ENCODE results near the gene CCDC89.

GRCh38 chr11:85724748-85725465 is 38.9 kb upstream of the CCDC89 start:
- no peak for TF ChIP-seq CTCF (IDR thresholded peaks at IDR 0.05)
- no peak for TF ChIP-seq EP300 (IDR thresholded peaks at IDR 0.05)
- TF ChIP-seq POLR2A (IDR thresholded peaks at IDR 0.05) = no peak

Measured in ovary (tissue), 3 donors.